DMS114 treated with DMSO at 0.1 percent for 48 hours (cell line): ENCODE measurements around the gene ADIPOR2.
"Not testable (repeated sequence)": the region's sequence is repeated elsewhere in the genome, so short reads cannot be mapped to it uniquely, and the experiment has no call there.

Experiments used
- DNase-seq: peaks from one replicate; lab custom pipeline; 2025; ENCODE audit not compliant: unreplicated experiment; lab: John Stamatoyannopoulos, UW

ADIPOR2 gene

GRCh38 chr12:1810201-1810930 lies 119.5 kb downstream of the ADIPOR2 start:
- DNase-seq: no peak

- DNase-seq: no peak
Observed at GRCh38 chr12:1810931-1811280, 120.0 kb downstream of the ADIPOR2 start.

DNA sequence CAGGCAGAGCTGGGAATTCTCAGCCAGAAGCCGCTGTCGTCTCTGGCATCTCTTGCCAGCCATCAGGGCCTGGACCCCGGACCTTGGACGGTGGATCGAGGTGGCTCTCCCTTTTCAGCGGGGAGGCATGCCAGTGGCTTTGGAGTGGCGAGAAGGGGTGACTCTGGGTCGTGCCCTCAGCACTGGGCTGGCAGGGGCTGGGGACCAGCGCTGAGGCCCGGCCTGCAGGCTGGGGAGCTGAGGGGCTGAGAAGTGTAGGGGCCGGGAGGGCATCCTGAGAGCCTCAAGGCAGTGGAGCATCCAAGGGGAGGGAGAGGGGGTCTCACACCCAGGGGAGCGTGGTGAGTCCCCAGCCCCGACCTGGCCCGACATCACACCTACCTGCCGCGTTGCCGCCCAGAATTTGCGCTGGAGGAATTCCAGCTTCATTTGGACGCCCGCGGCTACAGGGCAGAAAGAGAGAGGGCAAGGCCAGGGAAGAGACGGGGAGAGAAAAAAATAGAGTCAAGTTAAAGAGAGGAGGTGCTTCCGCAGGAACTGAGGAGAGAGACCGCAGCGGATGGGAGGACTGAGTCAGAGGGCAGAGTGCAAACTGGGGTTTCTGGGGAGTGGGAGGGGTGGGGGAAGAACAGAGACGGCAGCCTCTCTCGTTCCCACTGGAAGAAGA lies 120.5 kb downstream of the ADIPOR2 start:
- no peak for DNase-seq

GRCh38 chr12:1811948-1812291 lies 121.0 kb downstream of the ADIPOR2 start:
- DNase-seq: no peak

GRCh38 chr12:1812650-1813302 lies 121.9 kb downstream of the ADIPOR2 start:
- DNase-seq: no peak

GRCh38 chr12:1814266-1814665 lies 123.4 kb downstream of the ADIPOR2 start:
- no peak for DNase-seq

DNA sequence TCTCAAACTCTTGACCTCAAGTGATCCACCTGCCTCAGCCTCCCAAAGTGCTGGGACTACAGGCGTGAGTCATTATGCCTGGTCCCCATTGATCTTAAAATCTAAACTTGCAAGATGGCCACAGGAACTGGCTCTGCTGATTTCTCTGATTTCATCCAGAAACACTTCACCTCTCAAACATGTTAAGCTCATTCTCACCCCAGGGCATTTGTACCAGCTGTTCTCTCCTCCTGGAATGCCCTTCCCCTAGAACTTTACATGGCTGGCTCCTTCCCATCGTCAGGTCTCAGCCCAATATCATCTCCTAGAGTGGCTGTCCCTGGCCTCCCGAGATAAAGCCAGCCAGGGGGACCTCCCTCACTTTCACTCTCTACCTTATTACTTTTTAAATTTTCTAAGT lies 124.2 kb downstream of the ADIPOR2 start:
- DNase-seq: no peak

DNA sequence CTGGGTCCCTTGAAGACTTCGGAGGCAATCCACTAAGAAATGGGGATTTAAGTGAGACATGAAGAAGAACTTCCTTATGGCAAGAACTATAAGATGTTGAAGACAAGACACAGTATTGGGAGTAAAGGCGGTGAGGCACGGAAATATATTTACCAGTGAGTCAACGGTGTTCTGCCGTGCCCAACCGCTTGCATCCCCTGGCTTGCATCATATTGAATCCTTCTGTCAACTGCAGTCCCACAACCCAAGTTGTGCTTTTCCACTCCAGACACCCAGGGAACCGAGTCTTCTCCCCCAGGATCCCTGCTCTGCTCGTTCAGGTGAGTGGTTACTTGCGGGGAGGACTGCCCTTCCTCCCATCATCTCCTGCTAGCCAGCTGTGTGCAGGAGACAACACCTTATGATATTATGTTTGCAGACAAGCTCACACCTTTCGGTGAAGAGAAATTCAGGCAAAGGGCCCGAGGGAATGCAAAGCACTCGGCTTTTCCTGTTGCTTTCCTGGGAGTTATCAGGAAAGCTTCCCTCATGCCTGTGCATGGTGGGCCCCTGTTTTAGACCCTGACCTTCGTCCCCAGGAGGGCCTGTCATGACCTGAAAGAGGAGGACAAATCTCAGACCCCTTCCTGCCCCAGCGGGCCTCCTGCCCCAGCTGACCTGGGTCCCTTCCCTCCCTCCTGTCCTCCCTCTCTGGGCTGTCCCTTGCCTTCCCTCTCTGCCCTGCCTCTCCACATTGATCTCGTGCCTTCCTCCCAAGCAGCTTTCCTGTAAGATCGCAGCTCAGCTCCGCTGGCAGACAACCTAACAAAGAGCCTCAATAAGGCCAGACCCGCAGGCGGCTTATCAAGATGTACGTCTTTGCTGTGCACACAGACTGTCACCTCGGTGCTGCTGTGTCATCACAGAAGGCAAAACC lies 125.2 kb downstream of the ADIPOR2 start:
- DNase-seq: no peak

GRCh38 chr12:1816730-1817348 lies 126.0 kb downstream of the ADIPOR2 start:
- DNase-seq: no peak

GRCh38 chr12:1817928-1818327 lies 127.1 kb downstream of the ADIPOR2 start:
- DNase-seq: not testable (repeated sequence)

DNA sequence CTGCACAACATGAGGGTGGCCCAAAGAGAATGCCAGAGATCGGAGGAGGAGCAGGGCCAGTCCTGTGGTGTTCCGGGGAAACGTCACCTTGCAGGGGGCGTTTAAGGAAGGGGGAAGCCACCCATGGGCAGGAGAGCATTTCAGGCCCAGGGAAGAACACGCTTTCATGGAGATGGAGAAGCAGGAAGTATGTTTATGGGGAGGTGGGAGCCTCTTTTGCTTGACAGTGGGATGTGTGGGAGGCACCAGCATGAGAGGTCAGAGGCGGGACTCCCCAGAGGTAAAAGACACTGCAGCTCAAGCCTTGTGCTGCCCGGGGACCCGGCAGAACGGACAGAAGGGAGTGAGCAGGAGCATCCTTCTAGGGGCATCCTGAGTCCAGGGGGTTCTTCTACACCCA lies 128.2 kb downstream of the ADIPOR2 start:
- no peak for DNase-seq

GRCh38 chr12:1819571-1819970 lies 128.7 kb downstream of the ADIPOR2 start:
- no peak for DNase-seq

DNA sequence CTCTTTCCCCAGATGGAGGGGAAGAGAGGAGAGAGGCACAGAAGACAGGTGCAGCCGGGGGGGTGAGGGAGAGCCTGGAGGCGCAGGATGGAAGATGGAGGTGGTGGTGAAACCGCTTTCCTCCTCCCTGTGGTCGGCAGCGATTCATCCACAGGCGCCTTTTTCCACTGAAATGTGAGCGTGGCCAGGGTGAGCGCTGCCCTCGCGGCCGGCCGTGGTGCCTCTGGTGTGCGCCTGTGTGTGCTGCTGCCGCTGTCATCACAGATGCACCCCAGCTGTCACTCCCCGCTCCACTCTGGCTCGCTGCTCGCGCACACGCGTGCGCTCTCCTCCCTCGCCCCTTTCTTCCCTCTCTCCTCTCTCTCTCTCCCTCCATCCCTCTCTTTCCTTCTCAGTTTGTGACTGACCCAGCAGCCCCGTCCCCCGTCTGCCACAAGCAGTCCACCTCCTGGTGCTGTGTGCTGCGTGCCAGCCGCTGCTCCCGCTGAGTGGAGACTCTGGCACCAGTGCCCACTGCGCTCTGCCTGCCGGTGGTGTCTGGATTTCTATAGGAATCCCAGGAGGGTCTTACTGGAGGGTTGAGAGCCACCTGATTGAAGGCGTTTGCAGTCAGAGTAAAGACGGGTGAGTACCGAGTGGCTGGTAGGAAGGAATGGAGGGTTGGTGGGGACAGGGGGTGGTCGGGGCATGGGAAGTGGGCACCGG lies 129.5 kb downstream of the ADIPOR2 start, which contains the start of gene LRTM2:
Gene LRTM2, plus strand, starts transcription at position 375 of the 705 bp plus-strand sequence. CDS start 7,584 bp downstream, outside the sequence.
- no peak for DNase-seq

DNA sequence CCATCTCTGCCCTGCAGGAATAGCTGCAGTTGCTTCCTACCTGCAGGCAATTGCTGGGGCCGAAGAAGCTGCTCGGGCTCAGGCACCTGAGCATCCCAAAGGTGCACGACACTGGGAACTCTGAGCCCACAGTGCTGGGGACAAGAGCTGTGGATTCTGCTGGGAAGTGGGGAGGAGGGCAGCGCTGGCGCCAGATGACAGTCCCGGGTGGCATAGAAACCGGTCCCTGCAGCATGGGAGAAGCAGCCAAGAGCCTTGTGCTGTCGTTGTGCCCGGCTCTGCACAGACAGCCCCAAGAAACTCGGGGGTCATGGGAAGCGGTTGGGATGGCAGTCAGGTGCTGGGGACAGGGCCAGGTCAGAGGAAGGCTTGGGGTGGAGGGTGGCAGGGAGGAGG lies 130.0 kb downstream of the ADIPOR2 start:
- DNase-seq: no peak

DNA sequence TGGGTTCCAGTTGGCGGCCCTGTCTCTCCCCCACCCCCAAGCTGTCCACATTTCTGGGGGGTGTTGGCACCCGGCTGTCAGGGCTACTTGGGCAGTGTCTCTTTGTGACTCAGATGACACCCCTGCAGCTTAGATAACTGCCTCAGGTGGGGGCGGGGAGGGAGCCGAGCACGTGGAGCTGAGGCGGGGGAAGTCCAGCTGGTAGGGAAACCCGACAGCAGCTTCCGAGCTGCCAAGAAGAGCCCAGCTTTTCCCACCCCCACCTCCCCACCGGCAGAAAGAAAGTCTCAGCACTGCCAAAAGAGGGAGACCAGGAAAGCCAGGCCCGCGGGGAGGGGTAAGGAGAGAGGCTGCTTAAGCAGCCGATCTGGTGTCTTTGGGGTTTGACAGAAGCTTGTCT lies 130.9 kb downstream of the ADIPOR2 start:
- no peak for DNase-seq

DNA sequence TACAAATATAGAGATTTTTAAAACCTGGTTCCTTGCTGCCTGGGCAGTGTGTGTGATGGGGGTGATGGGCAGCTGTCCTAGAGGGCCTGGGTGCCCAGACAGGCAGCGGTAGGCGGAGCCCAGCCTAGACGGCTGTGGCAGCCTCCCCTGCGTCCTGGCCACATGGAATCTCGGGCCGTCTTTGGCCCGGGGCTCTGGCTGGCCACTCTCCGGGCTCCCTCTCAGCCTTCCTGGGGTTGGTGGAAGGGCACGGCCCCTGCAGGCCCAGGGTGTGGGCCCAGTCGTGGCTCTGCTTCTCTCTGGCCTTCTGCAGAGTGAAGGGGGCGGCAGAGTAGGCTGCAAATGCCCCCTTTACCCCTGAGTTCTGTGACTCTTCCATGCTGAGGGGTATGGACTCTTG lies 131.8 kb downstream of the ADIPOR2 start:
- no peak for DNase-seq

DNA sequence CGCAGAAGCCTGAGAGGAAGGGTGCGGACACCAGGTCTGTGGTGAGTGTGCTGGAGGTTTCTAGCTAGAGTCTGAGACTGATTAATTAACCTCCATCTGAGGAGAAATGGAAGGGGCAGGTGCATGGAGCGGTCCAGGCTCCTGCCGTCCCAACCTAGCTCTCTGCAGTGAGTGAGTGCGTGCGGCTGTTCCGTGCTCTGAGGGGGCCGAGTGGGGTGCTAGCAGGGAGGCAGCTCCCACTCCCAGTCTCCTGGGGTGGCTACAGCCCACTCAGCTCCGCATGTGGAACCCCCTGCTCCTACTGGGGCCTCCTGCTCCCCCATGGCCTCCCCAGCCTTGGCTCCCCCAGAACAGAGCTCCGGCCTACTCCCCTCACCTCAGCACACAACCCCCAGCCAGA lies 132.4 kb downstream of the ADIPOR2 start:
- no peak for DNase-seq

DNA sequence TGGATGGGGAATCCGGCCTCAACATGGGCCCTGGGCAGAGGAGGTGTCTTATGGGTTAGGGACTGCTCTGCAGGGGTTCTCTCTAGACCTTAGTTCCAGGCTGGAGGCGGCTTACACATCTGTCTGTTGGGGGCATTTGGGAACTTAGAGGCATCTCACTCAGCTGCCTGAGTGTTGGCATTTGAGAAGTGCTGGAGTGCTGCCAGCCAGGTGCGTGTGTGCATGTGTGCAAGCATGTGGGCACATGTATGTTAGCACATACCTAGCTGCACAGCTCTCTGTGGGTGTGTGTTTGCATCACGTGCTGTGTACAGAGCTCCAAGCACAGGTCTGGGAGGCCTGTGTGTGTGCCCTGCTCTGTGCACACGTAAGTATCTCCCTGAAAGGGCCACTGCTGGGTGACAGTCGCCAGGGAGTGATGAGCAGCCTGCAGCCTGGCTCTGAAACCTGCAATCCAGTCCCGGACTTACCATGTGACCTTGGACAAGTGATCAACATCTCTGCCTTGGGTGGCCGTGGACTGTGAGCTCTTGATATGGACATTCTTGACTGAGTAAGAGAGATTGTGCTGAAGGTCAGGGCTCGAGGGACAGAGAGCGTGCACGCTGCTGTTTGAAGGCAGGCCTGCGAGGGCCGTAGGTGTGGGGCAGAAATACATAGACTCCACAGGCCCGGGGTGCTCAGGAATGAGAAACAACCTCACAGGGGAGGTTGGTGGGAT lies 134.7 kb downstream of the ADIPOR2 start:
- no peak for DNase-seq

GRCh38 chr12:1826401-1826800 lies 135.5 kb downstream of the ADIPOR2 start:
- no peak for DNase-seq
